SK-N-SH treated with all-trans-retinoic acid at 6 μM for 48 hours (cell line): Measurements from ENCODE around the gene PTX4.

ENCODE experiments used
- ATAC-seq: fragments of 200-7000 bp; cut with Tn5 transposase; 3 replicates; pipeline ENCODE4 v1.9.1; 2020; ENCODE audit warnings: mild to moderate bottlenecking, moderate library complexity
- ARNTL ChIP-seq: fragments of 450-650 bp; formaldehyde crosslinking; IDR thresholded peaks from 2 replicates; pipeline ENCODE4 v1.5.0; 2020; ENCODE audit warnings: low read depth, mild to moderate bottlenecking, moderate library complexity, borderline replicate concordance
- BACH2 ChIP-seq: fragments of 250-450 bp; sonication (Bioruptor Pico); IDR thresholded peaks from 2 replicates; pipeline ENCODE4 v1.9.0; 2021; ENCODE audit warnings: mild to moderate bottlenecking, borderline replicate concordance
- CREB5 ChIP-seq: fragments of 250-450 bp; sonication (Bioruptor Pico); IDR thresholded peaks from 2 replicates; pipeline ENCODE4 v1.5.1; 2020; ENCODE audit warnings: low read depth, mild to moderate bottlenecking, moderate library complexity
- CSDC2 ChIP-seq: fragments of 250-450 bp; sonication (Bioruptor Pico); IDR thresholded peaks from 2 replicates; pipeline ENCODE4 v1.5.0; 2020; ENCODE audit warnings: mild to moderate bottlenecking, moderate library complexity
- CSRNP3 ChIP-seq: fragments of 250-450 bp; sonication (Bioruptor Pico); IDR thresholded peaks from 2 replicates; pipeline ENCODE4 v1.5.1; 2021; ENCODE audit warnings: mild to moderate bottlenecking, moderate library complexity
- ESRRG ChIP-seq: fragments of 250-450 bp; sonication (Bioruptor Pico); IDR thresholded peaks from 2 replicates; pipeline ENCODE4 v1.6.1; 2021; ENCODE audit warnings: mild to moderate bottlenecking
- GLIS3 ChIP-seq: fragments of 250-450 bp; sonication (Bioruptor Pico); IDR thresholded peaks from 2 replicates; pipeline ENCODE4 v1.5.0; 2020; ENCODE audit warnings: mild to moderate bottlenecking, moderate library complexity
- ISL1 ChIP-seq: fragments of 250-450 bp; sonication (Bioruptor Pico); IDR thresholded peaks from 2 replicates; pipeline ENCODE4 v2.1.2; 2022; ENCODE audit warnings: mild to moderate bottlenecking, moderate library complexity
- OSR1 ChIP-seq: fragments of 250-450 bp; sonication (Bioruptor Pico); IDR thresholded peaks from 2 replicates; pipeline ENCODE4 v1.8.0; 2022; ENCODE audit warnings: moderate library complexity, mild to moderate bottlenecking, inconsistent platforms
- PATZ1 ChIP-seq: fragments of 250-450 bp; sonication (Bioruptor Pico); IDR thresholded peaks from 2 replicates; pipeline ENCODE4 v1.8.0; 2020; ENCODE audit warnings: mild to moderate bottlenecking, moderate library complexity, borderline replicate concordance
- POU6F1 ChIP-seq: fragments of 250-450 bp; sonication (Bioruptor Pico); IDR thresholded peaks from 2 replicates; pipeline ENCODE4 v1.8.0; 2021; ENCODE audit warnings: low read depth, mild to moderate bottlenecking, moderate library complexity, borderline replicate concordance
- PPARA ChIP-seq: fragments of 250-450 bp; sonication (Bioruptor Pico); IDR thresholded peaks from 2 replicates; pipeline ENCODE4 v1.5.0; 2020; ENCODE audit warnings: mild to moderate bottlenecking, borderline replicate concordance
- RARB ChIP-seq: fragments of 250-450 bp; sonication (Bioruptor Pico); IDR thresholded peaks from 2 replicates; pipeline ENCODE4 v1.8.0; 2021; ENCODE audit warnings: mild to moderate bottlenecking, moderate library complexity
- SNAI2 ChIP-seq: fragments of 250-450 bp; sonication (Bioruptor Pico); IDR thresholded peaks from 2 replicates; pipeline ENCODE4 v1.5.0; 2020; ENCODE audit warnings: mild to moderate bottlenecking, moderate library complexity
- TCF4 ChIP-seq: fragments of 250-450 bp; sonication (Bioruptor Pico); IDR thresholded peaks from 2 replicates; pipeline ENCODE4 v1.8.0; 2021; ENCODE audit warnings: mild to moderate bottlenecking, moderate library complexity, borderline replicate concordance
- TOX ChIP-seq: fragments of 250-450 bp; sonication (Bioruptor Pico); IDR thresholded peaks from 2 replicates; pipeline ENCODE4 v1.8.0; 2021; ENCODE audit warnings: mild to moderate bottlenecking, moderate library complexity, borderline replicate concordance
- TSHZ2 ChIP-seq: fragments of 250-450 bp; sonication (Bioruptor Pico); IDR thresholded peaks from 2 replicates; pipeline ENCODE4 v1.5.0; 2020; ENCODE audit warnings: mild to moderate bottlenecking, moderate library complexity
- ZFP3 ChIP-seq: fragments of 250-450 bp; sonication (Bioruptor Pico); IDR thresholded peaks from 2 replicates; pipeline ENCODE4 v1.5.0; 2020; ENCODE audit warnings: mild to moderate bottlenecking, moderate library complexity
- ZFP30 ChIP-seq: fragments of 450-650 bp; formaldehyde crosslinking; IDR thresholded peaks from 2 replicates; pipeline ENCODE4 v1.5.0; 2022; ENCODE audit warnings: mild to moderate bottlenecking, moderate library complexity
- ZNF565 ChIP-seq: fragments of 450-650 bp; formaldehyde crosslinking; conservative IDR thresholded peaks from 2 replicates; pipeline ENCODE4 v1.5.0; 2020; ENCODE audit warnings: low read depth, mild to moderate bottlenecking, moderate library complexity
- ZNF70 ChIP-seq: fragments of 450-650 bp; formaldehyde crosslinking; IDR thresholded peaks from 2 replicates; pipeline ENCODE4 v1.5.0; 2020; ENCODE audit warnings: mild to moderate bottlenecking, moderate library complexity
- ZNF8 ChIP-seq: fragments of 450-650 bp; formaldehyde crosslinking; IDR thresholded peaks from 2 replicates; pipeline ENCODE4 v1.5.0; 2020; ENCODE audit warnings: mild to moderate bottlenecking, moderate library complexity

Gene PTX4

GRCh38 chr16:1454561-1454960 lies 34.2 kb downstream of the PTX4 start:
- ATAC-seq = no peak
- no peak for TF ChIP-seq ZNF8 (CRISPR knock-in tag)
- TF ChIP-seq POU6F1 = no peak
- no peak for TF ChIP-seq CSDC2
- no peak for TF ChIP-seq ZFP30
- TF ChIP-seq ISL1 (CRISPR knock-in tag) = no peak

GRCh38 chr16:1453316-1453715 lies 35.4 kb downstream of the PTX4 start:
- TF ChIP-seq TSHZ2 (CRISPR knock-in tag) = no peak
- TF ChIP-seq ZNF565 (CRISPR knock-in tag) = no peak
- no peak for TF ChIP-seq CSRNP3 (CRISPR knock-in tag)
- no peak for TF ChIP-seq ZNF70
- TF ChIP-seq ISL1 (CRISPR knock-in tag) = no peak
- no peak for TF ChIP-seq GLIS3
- TF ChIP-seq PATZ1 (CRISPR knock-in tag) = no peak
- TF ChIP-seq ESRRG (CRISPR knock-in tag) = no peak
- TF ChIP-seq POU6F1 = no peak
- no peak for TF ChIP-seq ZFP3
- no peak for TF ChIP-seq ZFP30
- no peak for TF ChIP-seq TOX
- no peak for TF ChIP-seq SNAI2
- no peak for TF ChIP-seq BACH2
- TF ChIP-seq CREB5 (CRISPR knock-in tag) = no peak
- no peak for TF ChIP-seq PPARA
- no peak for TF ChIP-seq ARNTL
- TF ChIP-seq RARB (CRISPR knock-in tag) = no peak

GRCh38 chr16:1452530-1452929 lies 36.2 kb downstream of the PTX4 start:
- no peak for ATAC-seq
- TF ChIP-seq ZNF8 (CRISPR knock-in tag) (no peak), TSHZ2 (CRISPR knock-in tag) (no peak), OSR1 (no peak), ISL1 (CRISPR knock-in tag) (no peak), CREB5 (CRISPR knock-in tag) (no peak), ZNF565 (CRISPR knock-in tag) (no peak), GLIS3 (no peak), RARB (CRISPR knock-in tag) (no peak), SNAI2 (no peak), ZFP3 (no peak), TCF4 (CRISPR knock-in tag) (no peak), PATZ1 (CRISPR knock-in tag) (no peak), PPARA (no peak)

More at GRCh38 chr16:1453316-1453715, 35.4 kb downstream of the PTX4 start:
- ATAC-seq = no peak
